ENCODE data around the gene ZNF385A.
"Not testable (repeated sequence)": the region's sequence is repeated elsewhere in the genome, so short reads cannot be mapped to it uniquely, and the experiment has no call there.

ZNF385A gene

GRCh38 chr12:54372113-54372806, 12.3 kb downstream of the ZNF385A start:
- no peak for DNase-seq

GRCh38 chr12:54371328-54372112, 13.0 kb downstream of the ZNF385A start:
- DNase-seq = no peak

GRCh38 chr12:54370171-54370730, 14.3 kb downstream of the ZNF385A start:
- peak; percentile 61 for DNase-seq

- no peak for DNase-seq
These were observed 14.9 kb downstream of the ZNF385A start for GRCh38 chr12:54369597-54370131.

GRCh38 chr12:54368709-54369596, 15.6 kb downstream of the ZNF385A start:
- peak; percentile 93 for DNase-seq

GRCh38 chr12:54368025-54368708, 16.4 kb downstream of the ZNF385A start:
- peak; percentile 61 for DNase-seq

DNA sequence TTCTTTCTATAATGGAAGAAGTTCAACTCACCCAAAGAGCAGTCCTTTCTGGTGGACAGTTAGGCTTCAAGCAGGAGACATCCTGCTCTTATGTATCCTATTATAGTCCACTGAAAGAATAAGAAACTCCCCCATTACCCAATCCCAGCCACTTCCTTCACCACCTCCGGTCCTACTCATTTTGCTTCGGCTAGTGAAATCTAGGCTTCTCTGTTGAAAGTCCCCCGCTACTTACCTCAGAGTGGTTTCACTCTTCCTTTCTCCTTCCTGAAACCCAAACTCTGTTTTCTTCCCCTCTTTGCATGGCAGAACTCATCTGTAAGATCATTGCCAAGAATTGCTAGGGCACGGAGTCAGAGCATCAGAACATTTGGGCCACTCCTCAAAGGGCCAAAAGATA, 20.1 kb downstream of the ZNF385A start, which contains the start of gene GPR84:
GPR84 (minus strand) TSS at position 74 of the 400 bp plus-strand sequence. CDS start 635 bp downstream, outside the sequence.
- peak; percentile 97 for DNase-seq

DNA sequence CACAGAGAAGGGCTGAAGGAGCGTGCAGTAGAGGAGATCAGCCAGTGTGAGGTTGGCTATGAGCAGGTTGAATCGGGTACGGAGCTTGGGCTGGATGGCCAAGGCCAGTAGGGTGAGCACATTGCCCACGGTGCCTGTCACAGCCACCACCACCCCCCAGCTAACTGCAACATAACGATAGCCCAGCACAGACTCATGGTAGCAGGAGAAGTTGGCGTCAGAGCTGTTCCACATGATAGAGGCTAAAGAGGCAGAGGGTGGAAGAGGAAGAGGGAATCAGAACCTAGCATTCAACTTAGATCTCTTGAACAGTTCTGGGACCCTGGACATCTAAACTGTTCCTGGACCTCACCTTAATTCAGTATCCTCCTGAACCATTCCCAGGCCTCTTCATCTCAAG, 20.9 kb downstream of the ZNF385A start:
- peak; percentile 75 for DNase-seq

- DNase-seq = no peak
These were observed 21.5 kb downstream of the ZNF385A start for GRCh38 chr12:54363047-54363446.

- peak; percentile 67 for DNase-seq
These were observed 23.6 kb downstream of the ZNF385A start for GRCh38 chr12:54360717-54361456.

- DNase-seq = peak; percentile 55
These were observed 24.7 kb downstream of the ZNF385A start for GRCh38 chr12:54359762-54360351.

DNA sequence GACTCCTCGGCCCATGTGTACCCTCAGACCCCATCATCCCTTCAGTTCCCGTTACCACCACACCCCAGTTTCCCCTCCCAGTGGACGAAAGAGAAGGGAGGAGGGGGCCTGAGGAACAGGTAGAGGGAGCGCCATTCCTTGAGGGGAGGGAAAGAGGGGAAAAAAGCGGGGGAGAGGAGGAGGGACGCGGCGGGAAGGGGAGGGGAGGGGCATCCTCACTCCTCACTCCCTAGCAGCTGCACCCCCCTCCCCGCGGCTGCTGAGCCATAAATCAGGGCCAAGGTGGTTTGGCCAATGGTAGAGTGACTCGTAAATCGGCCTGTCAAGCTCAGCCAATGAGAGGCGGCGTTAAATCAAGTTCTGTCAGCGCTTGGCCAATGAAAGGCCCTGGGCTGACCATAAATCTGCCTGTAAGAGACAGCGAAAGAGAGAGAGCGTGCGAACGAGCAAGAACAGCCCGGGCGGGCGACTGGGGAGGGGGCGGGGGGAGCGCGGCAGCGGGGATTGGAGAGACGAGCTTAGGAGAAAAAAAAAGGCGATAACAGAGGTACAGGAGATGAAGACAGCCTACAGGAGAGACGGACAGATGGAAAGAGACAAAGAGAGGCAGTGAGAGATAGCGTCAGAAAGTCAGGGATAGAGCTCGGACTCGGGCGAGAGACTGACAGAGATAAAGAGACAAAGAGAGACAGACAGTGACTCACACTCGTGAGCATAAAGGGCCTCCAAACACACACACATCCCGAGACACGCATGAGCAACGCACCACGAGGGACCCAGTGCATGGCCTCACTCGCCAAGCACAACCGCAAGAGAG, 25.4 kb downstream of the ZNF385A start:
- DNase-seq = peak; percentile 97

DNA sequence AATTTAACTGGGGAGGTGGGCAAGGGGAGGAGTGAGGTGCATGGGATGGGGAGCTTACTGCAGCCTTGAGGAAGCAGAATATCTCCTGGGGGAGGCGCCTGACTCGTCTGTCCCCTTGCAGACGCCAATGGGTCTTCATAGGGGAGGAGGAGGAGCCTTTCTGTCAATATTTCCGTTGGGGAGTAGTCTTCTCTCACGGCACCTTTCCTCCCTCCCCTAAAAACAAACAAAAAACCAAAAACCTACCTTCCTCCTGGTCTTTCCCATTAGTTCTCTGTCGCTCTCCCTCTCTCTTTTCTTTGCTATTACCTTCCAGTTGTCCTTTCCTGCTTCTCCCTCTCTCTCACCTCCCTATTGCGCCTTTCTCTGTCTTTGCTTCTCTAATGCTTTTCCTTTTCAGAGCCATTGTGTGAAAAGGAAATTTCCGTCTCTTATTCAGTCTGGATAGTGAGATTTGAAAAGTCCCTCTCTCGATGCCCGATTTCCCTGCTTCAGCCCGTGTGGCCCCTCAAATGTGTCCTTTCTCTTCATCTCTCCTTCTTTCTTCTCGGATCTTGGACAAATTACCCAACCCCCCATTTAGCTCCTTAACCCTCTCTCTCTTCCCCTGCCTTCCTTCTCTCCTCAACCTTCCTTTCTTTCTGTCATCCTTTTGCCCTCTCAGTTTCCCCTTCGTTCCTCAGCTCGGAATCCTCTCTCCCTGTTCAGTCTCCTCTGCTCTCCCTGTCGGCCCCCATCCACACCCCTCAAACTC, 26.2 kb downstream of the ZNF385A start:
- no peak for DNase-seq

DNA sequence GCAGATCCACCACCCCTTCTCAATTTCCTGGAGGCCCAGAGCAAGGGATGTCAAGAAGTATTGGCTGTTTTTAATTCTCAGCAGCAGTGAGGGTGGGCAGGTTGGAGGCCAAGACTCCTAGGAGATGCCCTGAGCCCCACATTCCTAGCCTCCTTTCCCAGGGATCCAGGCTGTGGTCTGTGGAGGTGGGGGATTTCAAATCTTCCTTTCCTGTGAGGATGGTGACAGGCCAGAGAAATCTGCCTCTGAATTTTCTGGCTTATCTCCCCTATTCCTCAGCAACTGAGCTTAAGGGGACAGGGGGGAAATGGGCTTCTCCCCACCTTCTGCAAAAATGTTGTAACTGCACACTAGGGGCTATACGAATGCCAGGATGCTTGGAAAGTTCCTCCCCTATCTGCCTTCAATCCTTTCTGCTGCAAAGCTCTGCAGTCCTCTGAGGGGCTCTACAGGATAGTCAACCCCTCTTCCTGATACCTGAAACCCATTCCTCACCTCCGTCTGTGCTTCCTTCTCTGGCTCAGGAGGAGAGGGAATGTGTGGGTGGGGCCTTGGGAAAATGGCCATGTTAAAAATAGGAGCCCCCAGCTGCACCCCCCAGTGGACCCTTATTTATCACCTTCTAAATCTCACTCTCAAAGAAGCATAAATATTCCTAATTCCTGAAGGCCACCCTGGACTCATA, 26.9 kb downstream of the ZNF385A start:
- DNase-seq = no peak

DNA sequence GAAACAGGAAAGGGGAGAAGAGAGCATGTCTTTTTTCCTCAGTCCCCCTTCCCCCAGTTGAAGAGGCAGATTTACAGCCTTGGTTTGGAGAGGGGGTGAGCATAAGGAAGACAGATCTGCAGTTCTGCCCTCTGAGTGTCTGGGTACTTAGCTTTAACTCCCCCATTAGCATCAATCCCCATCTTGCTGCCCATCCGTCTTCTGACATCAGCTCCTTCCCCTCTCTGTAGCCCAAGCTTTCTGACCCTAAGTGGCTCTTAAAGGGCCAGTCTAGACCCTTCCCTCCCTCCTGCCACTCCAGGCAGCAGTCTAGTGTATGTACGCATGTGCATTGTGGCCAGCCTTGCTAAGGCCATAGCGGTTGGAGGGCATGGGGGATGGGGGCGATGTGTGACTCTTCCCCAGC, 27.6 kb downstream of the ZNF385A start:
- DNase-seq = no peak

- no peak for DNase-seq
These were observed 28.3 kb downstream of the ZNF385A start for GRCh38 chr12:54356228-54356627.

DNA sequence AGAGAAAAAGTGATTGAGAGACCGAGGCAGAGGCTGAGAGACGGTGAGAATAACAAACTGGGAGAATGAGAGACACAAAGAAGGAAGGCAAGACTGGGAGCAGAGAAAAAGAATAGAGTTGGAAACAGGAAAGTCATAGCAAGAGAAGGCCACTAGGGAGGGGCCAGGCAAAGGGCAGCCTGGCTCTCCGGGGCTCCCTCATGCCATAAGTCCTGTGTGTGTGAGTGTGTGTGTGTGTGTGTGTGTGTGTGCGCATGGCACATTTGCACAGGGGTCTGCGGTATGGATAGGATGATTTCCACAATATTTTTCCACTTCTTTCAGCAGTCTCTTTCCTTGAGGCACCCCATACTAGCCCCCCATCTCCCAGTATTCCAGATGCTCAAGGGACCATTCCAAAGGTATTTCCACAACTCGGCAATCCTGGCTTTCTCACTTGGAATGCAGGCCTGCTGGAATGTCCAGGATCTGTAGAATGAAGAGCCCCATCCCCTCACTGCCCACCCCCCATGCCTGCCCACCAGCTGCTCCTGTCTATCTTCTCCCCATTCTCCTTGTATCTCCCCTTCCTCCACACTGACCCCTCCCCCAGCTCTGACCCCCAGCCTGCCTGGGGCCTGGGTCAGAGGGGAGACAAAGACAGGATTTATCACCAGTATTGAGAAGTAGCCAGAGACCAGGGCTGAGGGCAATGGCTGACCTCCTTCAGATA, 29.3 kb downstream of the ZNF385A start:
- DNase-seq = no peak

- DNase-seq = not testable (repeated sequence)
These were observed 30.3 kb downstream of the ZNF385A start for GRCh38 chr12:54354271-54354670.
